Left hindlimb (tissue), 1 donor: ENCODE data around the gene NDUFB11.

Experiments
- DNase-seq: peaks from one replicate; pipeline ENCODE4 v3.0.0-alpha.2; 2018

The NDUFB11 gene

GRCh38 chrX:47174376-47174775, 29.9 kb upstream of the NDUFB11 start:
- no peak for DNase-seq

- no peak for DNase-seq
Measured at GRCh38 chrX:47172971-47173792, 28.7 kb upstream of the NDUFB11 start.

- DNase-seq: no peak
Measured at GRCh38 chrX:47172549-47172948, 28.0 kb upstream of the NDUFB11 start.

GRCh38 chrX:47171996-47172395, 27.5 kb upstream of the NDUFB11 start:
- no peak for DNase-seq

GRCh38 chrX:47170861-47171692, 26.6 kb upstream of the NDUFB11 start:
- DNase-seq: no peak

- no peak for DNase-seq
Measured at GRCh38 chrX:47169726-47170515, 25.4 kb upstream of the NDUFB11 start.

GRCh38 chrX:47169273-47169672, 24.8 kb upstream of the NDUFB11 start:
- no peak for DNase-seq

- no peak for DNase-seq
Measured at GRCh38 chrX:47168495-47169073, 24.1 kb upstream of the NDUFB11 start.

- no peak for DNase-seq
Measured at GRCh38 chrX:47166126-47166525, 21.6 kb upstream of the NDUFB11 start.

GRCh38 chrX:47164420-47164819, 19.9 kb upstream of the NDUFB11 start:
- no peak for DNase-seq

- no peak for DNase-seq
Measured at GRCh38 chrX:47162927-47163583, 18.6 kb upstream of the NDUFB11 start.

GRCh38 chrX:47160781-47161180, 16.3 kb upstream of the NDUFB11 start:
- no peak for DNase-seq

GRCh38 chrX:47158781-47159180, 14.3 kb upstream of the NDUFB11 start:
- DNase-seq: no peak

GRCh38 chrX:47158131-47158530, 13.6 kb upstream of the NDUFB11 start:
- no peak for DNase-seq

GRCh38 chrX:47156611-47157520, 12.4 kb upstream of the NDUFB11 start:
- DNase-seq: no peak

- no peak for DNase-seq
Measured at GRCh38 chrX:47151435-47151834, 6.9 kb upstream of the NDUFB11 start.

- DNase-seq: no peak
Measured at GRCh38 chrX:47148946-47149345, 4.4 kb upstream of the NDUFB11 start.

- DNase-seq: no peak
Measured at GRCh38 chrX:47146936-47147859, 2.7 kb upstream of the NDUFB11 start.

- DNase-seq: no peak
Measured at GRCh38 chrX:47146121-47146935, 1.8 kb upstream of the NDUFB11 start.
